WTC11 (cell line): ENCODE results near the gene AJM1. TPM values are rescaled to one million over a fixed set of nuclear protein-coding genes. Genes with fewer than 3 reads are reported as not detected.

Experiments
- ATAC-seq: fragments of 200-7000 bp; cut with Tn5 transposase; 2 replicates; pipeline ENCODE4 v1.10.0; 2021; ENCODE audit warnings: mild to moderate bottlenecking, moderate library complexity
- CTCF ChIA-PET: fragments of 300-600 bp; sonication (Branson Sonifier 250); formaldehyde crosslinking; loops from one replicate; lab custom pipeline; 2021; ENCODE audit warnings: antibody characterized with exemption; lab: Charles Lee
- POLR2A ChIA-PET: fragments of 350-600 bp; sonication (Branson Sonifier 250); formaldehyde crosslinking; loops from one replicate; lab custom pipeline; 2021; ENCODE audit warnings: antibody characterized with exemption; lab: Charles Lee
- DNase-seq: peaks from one replicate; pipeline ENCODE4 v3.0.0; 2021; ENCODE audit warnings: low spot score
- H3K27ac Mint-ChIP-seq: 2 replicates; pipeline ENCODE4 v1.8.0; 2021; ENCODE audit warnings: mixed read lengths
- H3K27me3 Mint-ChIP-seq: 2 replicates; pipeline ENCODE4 v1.8.0; 2021; ENCODE audit warnings: low read depth, mild to moderate bottlenecking, moderate library complexity, mixed read lengths
- H3K36me3 Mint-ChIP-seq: 2 replicates; pipeline ENCODE4 v1.8.0; 2021; ENCODE audit warnings: mixed read lengths
- H3K4me1 Mint-ChIP-seq: 2 replicates; pipeline ENCODE4 v1.8.0; 2022; ENCODE audit warnings: mixed read lengths
- H3K4me3 Mint-ChIP-seq: 2 replicates; pipeline ENCODE4 v1.8.0; 2021; ENCODE audit warnings: mild to moderate bottlenecking, moderate library complexity, mixed read lengths
- H3K9me3 Mint-ChIP-seq: 2 replicates; pipeline ENCODE4 v1.8.0; 2021; ENCODE audit warnings: mixed read lengths
- AFF4 ChIP-seq: sonication (generic); formaldehyde crosslinking; IDR thresholded peaks from 2 replicates; pipeline ENCODE4 v1.8.1; 2023; ENCODE audit warnings: mild to moderate bottlenecking, missing genetic modification reagents, borderline replicate concordance
- ATF6 ChIP-seq: sonication (generic); formaldehyde crosslinking; IDR thresholded peaks from 2 replicates; pipeline ENCODE4 v1.8.1; 2023; ENCODE audit warnings: mild to moderate bottlenecking, missing genetic modification reagents
- FOXK1 ChIP-seq: sonication (generic); formaldehyde crosslinking; IDR thresholded peaks from 2 replicates; pipeline ENCODE4 v1.8.0; 2022; ENCODE audit warnings: mild to moderate bottlenecking, moderate library complexity, missing genetic modification reagents
- FOXP1 ChIP-seq: sonication (generic); formaldehyde crosslinking; IDR thresholded peaks from 2 replicates; pipeline ENCODE4 v1.8.0; 2022; ENCODE audit warnings: missing genetic modification reagents, mild to moderate bottlenecking, moderate library complexity, borderline replicate concordance
- HMGA2 ChIP-seq: fragments of 250-450 bp; sonication (Bioruptor Pico); IDR thresholded peaks from 2 replicates; pipeline ENCODE4 v1.4.0; 2021; ENCODE audit warnings: mild to moderate bottlenecking, moderate library complexity
- MYBL2 ChIP-seq: sonication (generic); formaldehyde crosslinking; IDR thresholded peaks from 2 replicates; pipeline ENCODE4 v1.8.1; 2023; ENCODE audit warnings: mild to moderate bottlenecking, moderate library complexity, missing genetic modification reagents
- NFATC4 ChIP-seq: fragments of 250-450 bp; sonication (Bioruptor Pico); IDR thresholded peaks from 2 replicates; pipeline ENCODE4 v1.9.0; 2021; ENCODE audit warnings: mild to moderate bottlenecking
- NFE2L1 ChIP-seq: sonication (generic); formaldehyde crosslinking; IDR thresholded peaks from 2 replicates; pipeline ENCODE4 v1.8.1; 2023; ENCODE audit warnings: missing genetic modification reagents
- OVOL2 ChIP-seq: fragments of 250-450 bp; sonication (Bioruptor Pico); IDR thresholded peaks from 2 replicates; pipeline ENCODE4 v1.9.0; 2021; ENCODE audit warnings: mild to moderate bottlenecking, borderline replicate concordance
- PRDM15 ChIP-seq: sonication (generic); formaldehyde crosslinking; IDR thresholded peaks from 2 replicates; pipeline ENCODE4 v1.8.0; 2022; ENCODE audit warnings: missing genetic modification reagents
- RELA ChIP-seq: sonication (generic); formaldehyde crosslinking; IDR thresholded peaks from 2 replicates; pipeline ENCODE4 v1.8.1; 2022; ENCODE audit warnings: missing genetic modification reagents, mild to moderate bottlenecking, borderline replicate concordance
- RORB ChIP-seq: fragments of 250-450 bp; sonication (Bioruptor Pico); IDR thresholded peaks from 2 replicates; pipeline ENCODE4 v1.9.0; 2021; ENCODE audit warnings: mild to moderate bottlenecking
- ZMAT4 ChIP-seq: fragments of 250-450 bp; sonication (Bioruptor Pico); IDR thresholded peaks from 2 replicates; pipeline ENCODE4 v1.9.0; 2021; ENCODE audit warnings: mild to moderate bottlenecking
- ZNF281 ChIP-seq: sonication (generic); formaldehyde crosslinking; IDR thresholded peaks from 2 replicates; pipeline ENCODE4 v1.8.0; 2023; ENCODE audit warnings: mild to moderate bottlenecking, missing genetic modification reagents
- ZNF396 ChIP-seq: fragments of 250-450 bp; sonication (Bioruptor Pico); IDR thresholded peaks from 2 replicates; pipeline ENCODE4 v1.8.0; 2021; ENCODE audit warnings: mild to moderate bottlenecking, moderate library complexity, borderline replicate concordance
- total RNA-seq: library from RNA; stranded (reverse); gene quantifications from 3 replicates; pipeline ENCODE4 v1.2.3, GENCODE V29; 2021

The AJM1 gene
- total RNA-seq, 1 experiment from 2014 or later = 1.6 TPM

GRCh38 chr9:136840140-136840876 lies 2.0 kb upstream of the AJM1 start:
- TF ChIP-seq NFATC4 (no peak), OVOL2 (CRISPR knock-in tag) (no peak), PRDM15 (no peak), ZMAT4 (no peak), NFE2L1 (CRISPR knock-in tag) (no peak), FOXP1 (CRISPR knock-in tag) (no peak), RORB (CRISPR knock-in tag) (no peak), FOXK1 (no peak), ATF6 (no peak), ZNF281 (CRISPR knock-in tag) (no peak), ZNF396 (CRISPR knock-in tag) (no peak), HMGA2 (CRISPR knock-in tag) (no peak)
- Mint-ChIP-seq H3K27ac (no peak overlapping the region), H3K4me3 (no peak overlapping the region), H3K9me3 (no peaks in the 10 kb centered on the region), H3K27me3 (no peaks in the 10 kb centered on the region), H3K4me1 (peaks cover 23% of the 10 kb centered on the region), H3K36me3 (no peaks in the 10 kb centered on the region)
- ChIA-PET POLR2A (interaction anchor here (1.3 to 1.7 kb wide), 4 partner anchors 19 to 40 kb away, joined by 3 read pairs; no protein-coding TSS in a partner anchor), CTCF (interaction anchor here (0.6 to 5.9 kb wide), 5 partner anchors 18 to 195 kb away, joined by 3 to 64 read pairs (median 4); no protein-coding TSS in a partner anchor)
- ATAC-seq (no peak), DNase-seq (no peak)

GRCh38 chr9:136840877-136841645 lies 1.2 kb upstream of the AJM1 start:
- Mint-ChIP-seq H3K27ac (peak overlapping the region; percentile 76; the same call in 1 of the 2 replicates), H3K27me3 (no peaks in the 10 kb centered on the region), H3K36me3 (no peaks in the 10 kb centered on the region), H3K4me1 (peaks cover 23% of the 10 kb centered on the region), H3K9me3 (no peaks in the 10 kb centered on the region), H3K4me3 (no peak overlapping the region)
- 0 out of 2 replicates have a peak, but pooled peaks have one; percentile 11 for TF ChIP-seq MYBL2
- TF ChIP-seq AFF4 = no peak
- TF ChIP-seq RELA (CRISPR knock-in tag) = 0 out of 2 replicates have a peak, but pooled peaks have one; percentile 69
- DNase-seq = no peak
- POLR2A ChIA-PET = interaction anchor here (1.1 to 1.7 kb wide), 5 partner anchors 18 to 41 kb away, joined by 3 to 4 read pairs (median 3); no protein-coding TSS in a partner anchor
- ATAC-seq = no peak
- CTCF ChIA-PET = interaction anchor here (0.6 to 5.9 kb wide), 14 partner anchors 13 to 236 kb away, joined by 3 to 64 read pairs (median 6); partner anchors contain the start of genes RABL6, TMEM141 and UAP1L1
